Activated CD4-positive, alpha-beta T cell treated with anti-CD3 and anti-CD28 coated beads, Interleukin-2, Interleukin-6, amounts not matched to agents 100 ng/mL and 50 ng/mL, durations not matched to agents 16 hours and 8 hours (primary cell): Measurements from ENCODE around the gene DCTN3.

Experiments
- DNase-seq: peaks from one replicate; pipeline ENCODE4 v3.0.0-alpha.2; 2020

The DCTN3 gene

DNA sequence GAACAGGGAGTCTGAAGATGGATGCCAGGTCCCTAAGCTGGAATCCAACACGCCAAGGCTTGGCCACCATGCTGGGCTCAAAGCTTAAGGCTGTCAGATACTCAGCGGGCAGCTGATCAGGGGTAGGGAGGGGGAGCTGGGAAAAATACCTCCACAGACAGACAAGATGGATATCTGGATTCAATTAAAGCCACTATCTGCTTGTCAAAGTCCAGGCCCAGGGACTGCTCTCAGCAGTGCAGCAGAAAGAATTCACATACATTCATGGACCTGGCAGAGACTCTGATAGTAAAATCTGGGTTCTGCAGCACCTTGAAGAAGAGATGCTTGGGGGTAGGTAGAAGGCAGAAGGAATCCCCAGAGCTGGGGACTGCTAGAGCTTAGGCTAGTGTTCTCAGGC lies 5.2 kb downstream of the DCTN3 start:
- no peak for DNase-seq

DNA sequence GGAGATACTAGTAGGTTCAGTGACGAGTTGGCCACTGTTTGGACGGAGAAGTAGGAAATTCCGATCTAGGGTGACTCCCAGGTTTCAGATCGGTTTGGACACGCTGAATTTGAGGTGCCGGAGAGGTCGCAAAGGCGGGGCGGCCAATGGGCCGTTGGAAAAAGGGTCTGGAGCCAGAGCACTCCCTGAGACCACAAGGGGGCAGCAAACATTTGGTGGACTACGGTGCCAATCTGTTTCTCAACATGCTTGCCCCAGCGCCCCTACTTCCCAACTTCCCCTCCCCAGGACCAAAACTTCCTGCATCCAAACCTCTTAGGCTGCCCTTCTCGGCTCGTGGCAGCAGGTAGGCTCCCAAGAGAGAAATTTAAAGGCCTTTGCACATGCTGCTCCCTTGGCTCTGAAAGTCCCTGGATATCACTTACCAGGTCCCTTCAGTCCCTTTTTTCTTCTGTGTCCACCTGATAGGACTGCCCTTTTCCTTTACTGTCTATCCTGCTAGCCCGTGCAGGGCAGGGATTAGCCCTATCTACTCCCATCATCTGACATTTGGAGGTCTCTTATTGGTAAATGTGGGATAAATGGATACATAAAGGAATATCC lies 7.4 kb downstream of the DCTN3 start:
- peak; percentile 87 for DNase-seq

GRCh38 chr9:34611811-34612787 lies 8.2 kb downstream of the DCTN3 start, which contains the start of gene RPP25L:
Gene RPP25L, minus strand, starts transcription at chr9:34612097. Its CDS starts 801 bp downstream, at chr9:34611296.
- peak; percentile 90 for DNase-seq

DNA sequence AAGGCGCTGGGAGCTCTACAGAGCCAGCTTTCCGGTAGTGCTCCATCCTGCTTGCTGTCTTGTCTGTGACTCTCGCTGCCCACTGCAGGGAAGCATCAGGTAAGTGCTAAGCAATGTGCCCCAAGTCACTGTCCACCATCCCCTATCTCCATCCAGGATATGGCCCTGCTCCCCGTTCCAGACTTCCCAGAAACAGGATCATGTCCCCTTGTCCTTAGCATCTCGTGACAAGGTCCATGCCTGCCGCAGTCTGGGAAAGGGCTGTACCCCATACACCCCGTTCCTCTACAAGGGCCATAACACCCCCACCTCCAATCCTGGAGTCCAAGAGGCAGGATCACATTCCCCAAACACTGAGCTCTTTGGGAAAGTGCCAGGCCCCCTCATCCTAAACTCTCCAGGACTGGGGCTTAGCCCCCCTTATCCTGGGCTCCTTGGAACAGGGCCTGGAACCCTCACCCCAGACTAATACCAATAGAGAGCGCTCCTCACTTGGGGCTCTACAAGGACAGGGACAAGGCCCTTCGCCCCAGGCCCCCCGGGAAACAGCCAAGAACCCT lies 9.0 kb downstream of the DCTN3 start:
- no peak for DNase-seq

DNA sequence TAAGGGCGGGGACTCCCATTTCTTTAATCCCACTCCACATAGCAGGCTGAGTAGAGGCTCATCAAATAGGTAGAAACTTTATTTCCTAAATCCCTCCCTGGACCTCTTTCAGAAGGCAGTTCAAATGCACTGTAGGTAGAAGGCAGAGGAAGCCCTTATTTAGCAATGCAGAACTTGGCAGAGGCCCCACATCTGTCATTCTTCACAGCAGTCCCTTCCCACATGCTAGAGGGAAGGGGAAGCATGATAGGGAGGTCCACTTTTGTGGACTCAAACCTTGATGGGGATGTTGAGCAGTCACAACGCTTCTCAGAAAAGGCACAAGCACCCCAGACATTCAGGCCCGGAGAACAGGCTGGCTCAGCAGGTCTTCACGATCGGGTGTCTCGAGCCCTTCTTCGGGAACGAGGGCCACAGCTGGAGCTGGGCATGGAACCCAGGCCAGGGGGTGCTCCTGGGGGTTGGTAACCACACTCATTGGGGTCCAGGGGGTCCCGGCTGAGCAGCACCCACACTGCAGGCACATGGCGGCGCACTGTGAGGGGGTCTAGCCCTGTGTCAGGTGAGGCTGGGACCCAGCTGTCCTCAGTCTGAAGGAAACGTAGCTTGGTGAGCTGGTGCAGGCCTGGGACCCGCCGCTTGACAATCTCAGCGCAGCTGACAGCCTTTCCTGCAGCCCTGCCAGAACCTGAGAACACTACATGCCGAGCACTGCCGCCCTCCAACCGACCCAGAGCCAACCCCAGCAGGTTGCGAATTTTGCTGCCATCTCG lies 9.7 kb downstream of the DCTN3 start:
- DNase-seq = no peak

DNA sequence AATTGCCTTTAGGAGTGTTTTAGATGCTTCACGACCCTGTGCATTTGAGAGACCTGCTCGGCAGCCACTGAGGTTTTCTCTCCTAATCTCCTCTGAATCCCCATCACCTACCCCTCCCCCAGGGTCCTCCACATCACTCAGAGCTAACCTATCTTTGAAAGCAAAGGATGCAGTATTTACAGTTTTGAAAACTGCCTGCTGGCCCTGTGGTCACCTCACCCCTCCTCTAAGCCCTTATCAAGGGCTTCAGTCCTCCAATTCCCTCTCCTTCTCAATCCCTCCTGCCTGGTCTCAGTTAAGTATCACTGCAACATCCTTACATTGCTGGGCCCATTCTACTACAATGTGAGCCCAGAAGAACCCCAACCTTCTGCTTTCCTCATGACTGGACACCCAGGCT lies 13.0 kb downstream of the DCTN3 start:
- no peak for DNase-seq

GRCh38 chr9:34606905-34607304 lies 13.4 kb downstream of the DCTN3 start:
- no peak for DNase-seq

GRCh38 chr9:34606190-34606589 lies 14.1 kb downstream of the DCTN3 start:
- no peak for DNase-seq

- DNase-seq = peak; percentile 87
These were observed 16.6 kb downstream of the DCTN3 start for GRCh38 chr9:34603610-34604231.

DNA sequence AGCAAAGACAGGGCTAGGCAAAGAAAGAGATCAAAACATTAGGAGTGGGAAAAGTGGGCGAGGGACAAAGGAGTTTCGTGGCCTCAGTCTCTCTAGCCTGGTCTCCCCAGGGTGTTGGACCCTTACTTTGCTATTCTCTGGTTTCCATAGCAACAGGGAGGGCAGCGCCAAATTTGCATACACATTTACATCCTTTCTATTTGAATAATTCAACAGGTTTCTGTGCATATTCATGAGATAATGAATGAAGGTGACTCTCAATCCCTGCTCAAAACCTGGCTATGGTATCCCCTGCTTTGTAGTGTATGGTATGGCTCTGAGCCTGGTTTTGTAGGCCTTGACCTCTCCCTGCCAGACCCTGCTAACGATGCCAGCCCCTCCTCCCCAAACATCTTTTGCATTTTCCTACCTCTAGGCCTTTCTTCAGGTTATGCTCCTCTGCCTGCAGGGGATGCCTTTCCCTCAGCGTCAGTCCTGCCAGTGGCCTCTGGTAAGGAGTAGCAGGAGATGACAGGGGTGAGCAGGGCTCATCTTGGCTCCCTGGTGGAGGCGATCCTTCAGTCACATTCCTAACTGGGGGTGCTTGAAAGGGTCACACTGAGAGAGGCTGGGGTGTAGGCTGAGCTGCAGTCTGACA lies 18.2 kb downstream of the DCTN3 start:
- no peak for DNase-seq

DNA sequence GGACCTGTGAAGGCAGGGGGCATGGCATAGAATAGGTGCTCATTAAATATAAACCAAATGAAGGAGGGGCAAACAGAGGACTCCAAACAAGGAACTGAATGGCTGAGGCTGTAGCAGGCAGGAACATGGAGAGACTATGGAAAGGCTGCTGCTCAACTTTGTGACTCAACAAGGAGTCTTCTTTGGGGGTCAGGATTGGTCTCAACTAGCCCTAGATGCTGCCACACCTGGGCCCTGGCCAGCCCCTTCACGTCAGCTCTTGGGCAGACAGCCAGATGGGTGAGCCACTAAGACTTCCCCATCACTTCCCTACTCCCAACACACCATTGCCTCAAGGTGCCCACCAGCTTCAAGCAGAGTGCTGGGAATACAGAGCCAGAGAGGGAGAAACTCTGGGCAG lies 19.4 kb downstream of the DCTN3 start:
- DNase-seq = no peak

- no peak for DNase-seq
These were observed 20.7 kb downstream of the DCTN3 start for GRCh38 chr9:34599546-34599945.

DNA sequence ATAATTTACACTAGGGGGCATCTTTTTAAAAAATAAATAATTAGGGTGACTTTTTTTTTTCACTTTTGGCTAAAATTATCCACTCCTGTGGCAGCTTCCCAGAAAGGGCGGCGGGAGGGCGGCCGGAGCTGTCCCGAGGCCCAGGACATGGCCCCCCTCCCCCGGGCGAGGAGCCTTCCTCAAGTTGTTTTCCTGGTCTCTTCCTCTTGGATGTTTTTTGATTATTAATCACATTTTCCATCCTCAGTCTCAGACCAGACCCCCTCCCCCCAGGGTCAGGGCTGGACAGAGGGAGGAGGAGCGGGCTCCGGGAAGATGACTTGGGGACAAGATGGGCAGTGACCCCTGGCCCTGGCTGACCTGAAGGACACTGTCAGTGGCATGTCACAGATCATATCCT lies 26.1 kb downstream of the DCTN3 start:
- DNase-seq = no peak

- no peak for DNase-seq
These were observed 27.2 kb downstream of the DCTN3 start for GRCh38 chr9:34592895-34593601.

DNA sequence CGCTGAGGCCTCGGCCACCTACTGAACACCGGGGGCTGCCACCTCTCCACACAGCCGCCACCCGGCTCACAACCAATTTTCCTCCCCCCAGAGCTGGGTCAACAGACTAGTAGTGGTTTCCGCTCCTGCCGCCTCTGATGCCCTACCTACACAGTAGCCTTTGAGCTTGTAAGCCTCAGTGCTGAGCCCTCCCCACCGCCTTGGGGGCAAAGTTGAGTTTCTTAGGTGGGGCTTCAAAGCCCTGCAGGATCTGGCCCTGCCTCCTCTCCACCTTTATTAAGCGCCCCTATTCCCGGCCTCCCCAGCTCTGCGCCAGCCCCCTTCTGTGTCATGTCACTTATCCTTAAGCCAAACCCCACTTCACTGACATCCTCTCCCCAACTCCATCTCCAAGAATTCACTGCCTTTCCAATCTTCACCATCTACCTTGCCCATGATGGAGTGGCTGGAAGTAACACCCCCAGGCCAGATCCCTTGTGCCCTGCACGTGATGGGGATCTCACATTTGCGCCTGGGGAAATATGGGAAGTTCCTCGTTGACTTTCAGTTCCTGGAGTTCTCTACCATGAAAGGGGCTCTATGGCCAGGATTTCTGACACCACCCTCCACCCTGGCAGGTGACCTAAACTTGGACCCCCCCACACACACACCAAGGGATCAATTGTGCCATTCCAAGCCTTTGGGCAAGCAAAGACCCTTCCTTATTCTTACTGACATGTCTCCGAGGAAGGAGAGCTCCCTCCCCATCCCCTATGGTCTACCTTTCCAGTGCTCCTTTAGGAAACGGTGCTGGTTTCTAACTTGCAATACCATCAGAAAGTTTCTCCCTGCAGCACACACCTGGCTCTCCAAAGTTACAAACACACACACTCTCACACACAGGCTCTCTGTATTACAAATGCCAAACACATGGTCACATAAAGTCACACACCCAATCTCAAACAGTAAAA lies 28.1 kb downstream of the DCTN3 start:
- no peak for DNase-seq

DNA sequence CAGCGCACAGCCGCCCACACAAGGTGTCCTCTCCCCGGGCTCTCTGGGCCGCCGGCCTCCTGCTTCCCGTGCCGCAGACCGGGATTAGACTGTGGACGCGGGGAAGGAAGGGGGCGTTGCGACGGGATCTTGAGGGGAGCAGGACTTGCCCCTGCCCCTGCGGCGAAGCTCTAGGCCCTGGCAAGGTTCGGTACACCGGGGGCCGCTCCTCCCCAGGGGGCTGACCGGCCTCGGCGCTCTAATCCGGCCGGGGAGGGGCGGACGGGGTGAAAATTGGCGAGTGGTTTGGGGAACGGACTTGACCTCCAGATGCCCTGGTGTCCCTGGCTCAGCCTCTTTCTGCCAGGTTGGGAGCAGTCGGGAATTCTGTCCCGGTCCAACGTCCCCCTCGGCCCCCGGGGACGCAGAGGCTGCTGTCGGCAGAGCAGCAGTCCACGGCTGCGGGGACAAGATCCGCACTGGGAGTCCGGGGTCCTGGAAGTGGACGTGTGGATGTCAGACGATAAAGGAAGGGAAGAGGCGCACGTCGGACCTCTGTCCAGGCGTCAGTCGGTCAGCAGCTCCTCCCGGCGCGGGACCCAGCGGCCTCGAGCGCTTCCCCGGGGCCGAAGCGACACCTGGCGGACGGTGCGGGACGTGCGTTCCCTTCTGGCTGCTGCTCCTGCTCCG lies 28.9 kb downstream of the DCTN3 start:
- DNase-seq = peak; percentile 82

- no peak for DNase-seq
These were observed 29.7 kb downstream of the DCTN3 start for GRCh38 chr9:34590381-34591247.

DNA sequence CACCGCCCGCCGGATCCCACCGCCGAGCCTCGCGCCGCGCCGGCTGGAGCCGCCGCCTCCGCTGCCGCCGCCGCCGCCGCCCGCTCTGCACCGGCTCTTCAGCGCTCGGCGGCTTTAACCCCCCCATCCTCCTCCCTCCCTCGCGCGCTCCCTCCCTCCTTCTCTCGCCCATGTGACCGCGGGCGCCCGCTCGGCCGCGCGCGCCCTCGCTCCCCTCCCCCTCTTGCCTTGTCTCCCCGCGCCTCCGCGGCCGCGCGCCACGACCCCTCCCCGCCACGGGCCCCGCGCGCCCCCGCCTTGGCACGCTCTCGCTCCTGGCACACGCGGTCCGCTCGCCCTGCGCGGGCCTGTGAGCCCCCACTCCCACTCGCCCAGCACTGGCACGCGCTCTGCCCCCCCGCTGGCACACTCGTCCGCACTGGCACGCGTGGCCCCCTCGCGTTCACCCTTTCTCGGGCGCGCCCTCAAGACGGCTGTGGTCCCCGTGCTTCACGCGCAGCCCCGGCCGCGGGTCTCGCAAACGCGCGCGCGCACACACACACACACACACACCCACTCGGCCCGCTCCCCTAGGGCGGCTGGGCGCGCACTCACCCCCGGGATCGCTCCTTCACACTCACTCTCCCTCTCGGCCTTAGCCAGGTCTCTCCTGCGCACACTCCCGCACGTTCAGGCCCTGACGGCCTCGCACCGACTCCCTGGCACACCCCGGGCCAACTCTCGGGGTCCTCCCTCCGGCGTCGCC lies 30.5 kb downstream of the DCTN3 start, which contains the start of gene CNTFR:
Gene CNTFR, minus strand, starts transcription at position 89 of the 745 bp plus-strand sequence. CDS start 20,743 bp downstream, outside the sequence.
- no peak for DNase-seq
